Measurements from ENCODE around the gene KRTAP12-4.
"Not testable (repeated sequence)": the region's sequence is repeated elsewhere in the genome, so short reads cannot be mapped to it uniquely, and the experiment has no call there.

Gene KRTAP12-4

GRCh38 chr21:44613386-44614155 lies 40.9 kb downstream of the KRTAP12-4 start:
- Histone ChIP-seq H3K4me1 (ENCODE audit: insufficient read depth, low read length) (no peaks in the 10 kb centered on the region), H4K20me1 (ENCODE audit: insufficient read depth, low read length) (no peaks in the 10 kb centered on the region), H3K27ac (ENCODE audit: low read length) (no peak overlapping the region), H3K79me2 (ENCODE audit: insufficient read depth, low read length) (no peaks in the 10 kb centered on the region), H3K4me3 (ENCODE audit: low read depth in 1 of 2, low read length in 2 of 2) (no peak overlapping the region), H2AFZ (ENCODE audit: low read depth, low read length) (no peak overlapping the region), H3K36me3 (ENCODE audit: insufficient read depth, low read length) (no peaks in the 10 kb centered on the region), H3K27me3 (ENCODE audit: insufficient read depth, low read length, poor library complexity) (no peaks in the 10 kb centered on the region), H3K4me2 (ENCODE audit: insufficient read depth, low read length) (no peak overlapping the region), H3K9ac (ENCODE audit: low read depth, low read length) (no peak overlapping the region), H3K9me3 (ENCODE audit: insufficient read depth, low read length, severe bottlenecking) (peaks cover 21% of the 10 kb centered on the region)
- TF ChIP-seq EZH2 (IDR thresholded peaks at IDR 0.05; ENCODE audit: borderline replicate concordance, low read depth, low read length, severe bottlenecking), result no peak
- no peak for TF ChIP-seq CTCF (IDR thresholded peaks at IDR 0.05; ENCODE audit: borderline replicate concordance, extremely low read depth, low read length, poor library complexity, severe bottlenecking)
- ATAC-seq (ENCODE audit: insufficient read depth, low read depth), result no peak
- DNase-seq, result no peak

- no peaks in the 10 kb centered on the region for H3K27me3 ChIP-seq (ENCODE audit: insufficient read depth, low read length, poor library complexity)
- no peaks in the 10 kb centered on the region for H4K20me1 ChIP-seq (ENCODE audit: insufficient read depth, low read length)
- H3K4me3 ChIP-seq (ENCODE audit: low read depth in 1 of 2, low read length in 2 of 2), result no peak overlapping the region
- no peaks in the 10 kb centered on the region for H3K79me2 ChIP-seq (ENCODE audit: insufficient read depth, low read length)
- ATAC-seq (ENCODE audit: insufficient read depth, low read depth), result no peak
- H3K9me3 ChIP-seq (ENCODE audit: insufficient read depth, low read length, severe bottlenecking), result peaks cover 21% of the 10 kb centered on the region
- no peaks in the 10 kb centered on the region for H3K4me1 ChIP-seq (ENCODE audit: insufficient read depth, low read length)
- H3K9ac ChIP-seq (ENCODE audit: low read depth, low read length), result no peak overlapping the region
- no peak overlapping the region for H3K4me2 ChIP-seq (ENCODE audit: insufficient read depth, low read length)
- TF ChIP-seq EZH2 (IDR thresholded peaks at IDR 0.05; ENCODE audit: borderline replicate concordance, low read depth, low read length, severe bottlenecking), result no peak
- H2AFZ ChIP-seq (ENCODE audit: low read depth, low read length), result no peak overlapping the region
- no peak for DNase-seq
- H3K36me3 ChIP-seq (ENCODE audit: insufficient read depth, low read length), result no peaks in the 10 kb centered on the region
- H3K27ac ChIP-seq (ENCODE audit: low read length), result no peak overlapping the region
These were observed 41.7 kb downstream of the KRTAP12-4 start for GRCh38 chr21:44612669-44613229.

- DNase-seq (no peak), ATAC-seq (ENCODE audit: insufficient read depth, low read depth) (no peak)
- TF ChIP-seq CTCF (IDR thresholded peaks at IDR 0.05; ENCODE audit: borderline replicate concordance, extremely low read depth, low read length, poor library complexity, severe bottlenecking) (no peak), EZH2 (IDR thresholded peaks at IDR 0.05; ENCODE audit: borderline replicate concordance, low read depth, low read length, severe bottlenecking) (no peak)
- Histone ChIP-seq H3K9me3 (ENCODE audit: insufficient read depth, low read length, severe bottlenecking) (peaks cover 21% of the 10 kb centered on the region), H3K27ac (ENCODE audit: low read length) (no peak within 1 kb of the TSS), H3K9ac (ENCODE audit: low read depth, low read length) (no peak within 1 kb of the TSS), H3K4me3 (ENCODE audit: low read depth in 1 of 2, low read length in 2 of 2) (no peak within 1 kb of the TSS), H3K36me3 (ENCODE audit: insufficient read depth, low read length) (no peaks in the 10 kb centered on the region), H2AFZ (ENCODE audit: low read depth, low read length) (no peak within 1 kb of the TSS), H3K4me1 (ENCODE audit: insufficient read depth, low read length) (no peaks in the 10 kb centered on the region), H3K27me3 (ENCODE audit: insufficient read depth, low read length, poor library complexity) (no peaks in the 10 kb centered on the region), H4K20me1 (ENCODE audit: insufficient read depth, low read length) (no peaks in the 10 kb centered on the region), H3K4me2 (ENCODE audit: insufficient read depth, low read length) (no peak within 1 kb of the TSS), H3K79me2 (ENCODE audit: insufficient read depth, low read length) (no peaks in the 10 kb centered on the region)
These were observed 42.4 kb downstream of the KRTAP12-4 start, which contains the start of gene KRTAP10-8 for GRCh38 chr21:44612029-44612486. Gene KRTAP10-8, plus strand, starts transcription at chr21:44612079. Its CDS starts 22 bp downstream, at chr21:44612101.

- no peak overlapping the region for H3K27ac ChIP-seq (ENCODE audit: low read length)
- DNase-seq (no peak), ATAC-seq (ENCODE audit: insufficient read depth, low read depth) (no peak)
- no peaks in the 10 kb centered on the region for H3K79me2 ChIP-seq (ENCODE audit: insufficient read depth, low read length)
- H3K27me3 ChIP-seq (ENCODE audit: insufficient read depth, low read length, poor library complexity), result no peaks in the 10 kb centered on the region
- TF ChIP-seq EZH2 (IDR thresholded peaks at IDR 0.05; ENCODE audit: borderline replicate concordance, low read depth, low read length, severe bottlenecking) (no peak), CTCF (IDR thresholded peaks at IDR 0.05; ENCODE audit: borderline replicate concordance, extremely low read depth, low read length, poor library complexity, severe bottlenecking) (no peak)
- no peak overlapping the region for H2AFZ ChIP-seq (ENCODE audit: low read depth, low read length)
- H3K9ac ChIP-seq (ENCODE audit: low read depth, low read length), result no peak overlapping the region
- H3K9me3 ChIP-seq (ENCODE audit: insufficient read depth, low read length, severe bottlenecking), result peaks cover 21% of the 10 kb centered on the region
- H3K4me3 ChIP-seq (ENCODE audit: low read depth in 1 of 2, low read length in 2 of 2), result no peak overlapping the region
- no peaks in the 10 kb centered on the region for H3K36me3 ChIP-seq (ENCODE audit: insufficient read depth, low read length)
- no peak overlapping the region for H3K4me2 ChIP-seq (ENCODE audit: insufficient read depth, low read length)
- H4K20me1 ChIP-seq (ENCODE audit: insufficient read depth, low read length), result no peaks in the 10 kb centered on the region
- H3K4me1 ChIP-seq (ENCODE audit: insufficient read depth, low read length), result no peaks in the 10 kb centered on the region
These were observed 42.9 kb downstream of the KRTAP12-4 start for GRCh38 chr21:44611551-44611950.

- not testable (repeated sequence) for H3K27ac ChIP-seq (ENCODE audit: low read length); H3K4me2 ChIP-seq (ENCODE audit: insufficient read depth, low read length); H3K4me1 ChIP-seq (ENCODE audit: insufficient read depth, low read length); H3K79me2 ChIP-seq (ENCODE audit: insufficient read depth, low read length); ATAC-seq (ENCODE audit: insufficient read depth, low read depth); H3K9ac ChIP-seq (ENCODE audit: low read depth, low read length); H2AFZ ChIP-seq (ENCODE audit: low read depth, low read length); H3K4me3 ChIP-seq (ENCODE audit: low read depth in 1 of 2, low read length in 2 of 2); H4K20me1 ChIP-seq (ENCODE audit: insufficient read depth, low read length); H3K36me3 ChIP-seq (ENCODE audit: insufficient read depth, low read length); DNase-seq; H3K27me3 ChIP-seq (ENCODE audit: insufficient read depth, low read length, poor library complexity)
- peaks cover 19% of the 10 kb centered on the region for H3K9me3 ChIP-seq (ENCODE audit: insufficient read depth, low read length, severe bottlenecking)
These were observed 44.2 kb downstream of the KRTAP12-4 start for GRCh38 chr21:44610157-44610843.
